SK-N-SH (cell line): Measurements from ENCODE around the gene ACTL10.

Source experiments
- ELF1 ChIP-seq: IDR thresholded peaks from 2 replicates; pipeline ENCODE4 v1.4.0; 2012
- EZH2phosphoT487 ChIP-seq: fragments of 200-600 bp; sonication (generic); IDR thresholded peaks from 2 replicates; pipeline ENCODE4 v1.6.1; 2017; ENCODE audit warnings: low read depth, mixed run types, mild to moderate bottlenecking, antibody characterized with exemption, moderate library complexity, borderline replicate concordance
- JUND ChIP-seq: IDR thresholded peaks from 2 replicates; pipeline ENCODE4 v1.4.0; 2012
- NRF1 ChIP-seq: IDR thresholded peaks from 2 replicates; pipeline ENCODE4 v1.6.1; 2012; ENCODE audit warnings: low read depth, mild to moderate bottlenecking, low read length
- POLR2AphosphoS5 ChIP-seq: IDR thresholded peaks from 2 replicates; pipeline ENCODE4 v1.6.1; 2012; ENCODE audit warnings: low read depth, low read length
- RAD21 ChIP-seq: IDR thresholded peaks from 2 replicates; pipeline ENCODE4 v1.6.1; 2012; ENCODE audit warnings: mild to moderate bottlenecking, low read length
- TCF12 ChIP-seq: IDR thresholded peaks from 2 replicates; pipeline ENCODE4 v1.4.0; 2012
- TF ChIP-seq, protein P1 (sequence below): fragments of 200-600 bp; sonication (generic); IDR thresholded peaks from 2 replicates; pipeline ENCODE4 v1.6.1; 2017; ENCODE audit warnings: antibody characterized with exemption, mild to moderate bottlenecking, moderate library complexity
- TF ChIP-seq, protein P2 (sequence below): IDR thresholded peaks from 2 replicates; pipeline ENCODE4; 2012

DNA sequence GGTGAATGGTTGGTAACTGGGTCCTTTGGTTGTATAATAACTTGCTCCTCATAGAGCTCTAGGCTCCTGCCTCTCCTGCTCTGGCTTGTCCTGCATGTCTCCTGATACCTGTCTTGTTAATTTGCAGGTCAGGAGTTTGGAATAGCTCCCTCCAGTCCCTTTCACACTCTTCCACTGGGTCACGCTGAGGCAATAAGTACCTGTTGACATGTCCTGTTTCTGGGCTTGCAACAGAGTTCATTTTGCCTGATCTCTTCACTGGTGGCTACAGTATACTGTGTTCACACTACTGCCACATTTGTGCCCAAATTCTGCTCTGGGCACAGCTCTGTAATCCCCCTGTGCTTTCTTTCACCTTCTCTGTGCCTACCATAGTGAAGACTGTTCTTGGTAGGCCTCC, 30.0 kb upstream of the ACTL10 start:
- TF ChIP-seq, protein P1, sequence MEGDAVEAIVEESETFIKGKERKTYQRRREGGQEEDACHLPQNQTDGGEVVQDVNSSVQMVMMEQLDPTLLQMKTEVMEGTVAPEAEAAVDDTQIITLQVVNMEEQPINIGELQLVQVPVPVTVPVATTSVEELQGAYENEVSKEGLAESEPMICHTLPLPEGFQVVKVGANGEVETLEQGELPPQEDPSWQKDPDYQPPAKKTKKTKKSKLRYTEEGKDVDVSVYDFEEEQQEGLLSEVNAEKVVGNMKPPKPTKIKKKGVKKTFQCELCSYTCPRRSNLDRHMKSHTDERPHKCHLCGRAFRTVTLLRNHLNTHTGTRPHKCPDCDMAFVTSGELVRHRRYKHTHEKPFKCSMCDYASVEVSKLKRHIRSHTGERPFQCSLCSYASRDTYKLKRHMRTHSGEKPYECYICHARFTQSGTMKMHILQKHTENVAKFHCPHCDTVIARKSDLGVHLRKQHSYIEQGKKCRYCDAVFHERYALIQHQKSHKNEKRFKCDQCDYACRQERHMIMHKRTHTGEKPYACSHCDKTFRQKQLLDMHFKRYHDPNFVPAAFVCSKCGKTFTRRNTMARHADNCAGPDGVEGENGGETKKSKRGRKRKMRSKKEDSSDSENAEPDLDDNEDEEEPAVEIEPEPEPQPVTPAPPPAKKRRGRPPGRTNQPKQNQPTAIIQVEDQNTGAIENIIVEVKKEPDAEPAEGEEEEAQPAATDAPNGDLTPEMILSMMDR, result no peak
- TF ChIP-seq TCF12, result no peak
- TF ChIP-seq EZH2phosphoT487, result no peak
- no peak for TF ChIP-seq JUND
- TF ChIP-seq, protein P2, sequence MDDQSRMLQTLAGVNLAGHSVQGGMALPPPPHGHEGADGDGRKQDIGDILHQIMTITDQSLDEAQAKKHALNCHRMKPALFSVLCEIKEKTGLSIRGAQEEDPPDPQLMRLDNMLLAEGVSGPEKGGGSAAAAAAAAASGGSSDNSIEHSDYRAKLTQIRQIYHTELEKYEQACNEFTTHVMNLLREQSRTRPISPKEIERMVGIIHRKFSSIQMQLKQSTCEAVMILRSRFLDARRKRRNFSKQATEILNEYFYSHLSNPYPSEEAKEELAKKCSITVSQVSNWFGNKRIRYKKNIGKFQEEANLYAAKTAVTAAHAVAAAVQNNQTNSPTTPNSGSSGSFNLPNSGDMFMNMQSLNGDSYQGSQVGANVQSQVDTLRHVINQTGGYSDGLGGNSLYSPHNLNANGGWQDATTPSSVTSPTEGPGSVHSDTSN, result no peak
- no peak for TF ChIP-seq NRF1
- TF ChIP-seq POLR2AphosphoS5, result no peak
- no peak for TF ChIP-seq RAD21
- TF ChIP-seq ELF1, result no peak
